OCI-M2 (cell line): Measurements from ENCODE around the gene HBA2.
"Not testable (repeated sequence)": the region's sequence is repeated elsewhere in the genome, so short reads cannot be mapped to it uniquely, and the experiment has no call there.

Source experiments
- DNase-seq: peaks from one replicate; lab custom pipeline; 2025; ENCODE audit not compliant: unreplicated experiment; lab: John Stamatoyannopoulos, UW

The HBA2 gene

GRCh38 chr16:154217-155030 is 18.3 kb upstream of the HBA2 start:
- DNase-seq = no peak

GRCh38 chr16:155031-155398 is 17.7 kb upstream of the HBA2 start:
- DNase-seq = no peak

- no peak for DNase-seq
Measured at GRCh38 chr16:159136-159849, 13.4 kb upstream of the HBA2 start.

GRCh38 chr16:160242-160641 is 12.4 kb upstream of the HBA2 start:
- not testable (repeated sequence) for DNase-seq

GRCh38 chr16:160691-161190 is 11.9 kb upstream of the HBA2 start:
- DNase-seq = no peak

- DNase-seq = no peak
Measured at GRCh38 chr16:162271-162991, 10.2 kb upstream of the HBA2 start.

- DNase-seq = not testable (repeated sequence)
Measured at GRCh38 chr16:163139-163538, 9.5 kb upstream of the HBA2 start.

- not testable (repeated sequence) for DNase-seq
Measured at GRCh38 chr16:163696-164095, 9.0 kb upstream of the HBA2 start.

GRCh38 chr16:164134-164823 is 8.4 kb upstream of the HBA2 start:
- DNase-seq = not testable (repeated sequence)

GRCh38 chr16:164827-165538 is 7.7 kb upstream of the HBA2 start:
- DNase-seq = no peak

- DNase-seq = no peak
Measured at GRCh38 chr16:165539-166374, 6.9 kb upstream of the HBA2 start, which contains the start of gene HBM. Gene HBM (plus strand): TSS chr16:165978. CDS start chr16:165998, 20 bp downstream.

GRCh38 chr16:166375-167121 is 6.1 kb upstream of the HBA2 start:
- no peak for DNase-seq

- DNase-seq = no peak
Measured at GRCh38 chr16:167122-167690, 5.5 kb upstream of the HBA2 start.

GRCh38 chr16:168424-168823 is 4.3 kb upstream of the HBA2 start:
- DNase-seq = no peak

- DNase-seq = no peak
Measured at GRCh38 chr16:169014-169413, 3.7 kb upstream of the HBA2 start.

- DNase-seq = not testable (repeated sequence)
Measured at GRCh38 chr16:170088-170507, 2.6 kb upstream of the HBA2 start.

GRCh38 chr16:170788-171187 is 1.9 kb upstream of the HBA2 start:
- DNase-seq = no peak

- DNase-seq = not testable (repeated sequence)
Measured at GRCh38 chr16:173211-173854, 657 bp downstream of the HBA2 start.
